GM21786 (cell line): ENCODE measurements around the gene SDHAF1.
"Not testable (repeated sequence)": the region's sequence is repeated elsewhere in the genome, so short reads cannot be mapped to it uniquely, and the experiment has no call there.

Experiments used
- ATAC-seq: cut with Tn5 transposase; IDR thresholded peaks from one replicate; pipeline ENCODE4 v1.9.1; 2021; ENCODE audit not compliant: unreplicated experiment

Gene SDHAF1

GRCh38 chr19:36014012-36014924 lies 19.3 kb downstream of the SDHAF1 start, which contains the start of gene ALKBH6:
TSS of gene ALKBH6 (minus strand) at chr19:36014213. CDS start at chr19:36013397, 816 bp downstream.
- ATAC-seq, result peak; percentile 96

- ATAC-seq, result no peak
Measured at GRCh38 chr19:36019061-36019670, 24.2 kb downstream of the SDHAF1 start.

GRCh38 chr19:36023432-36023831 lies 28.4 kb downstream of the SDHAF1 start:
- ATAC-seq, result no peak

GRCh38 chr19:36025541-36025940 lies 30.6 kb downstream of the SDHAF1 start:
- no peak for ATAC-seq

- ATAC-seq, result no peak
Measured at GRCh38 chr19:36026091-36026876, 31.3 kb downstream of the SDHAF1 start.

GRCh38 chr19:36027696-36028095 lies 32.7 kb downstream of the SDHAF1 start:
- ATAC-seq, result no peak

GRCh38 chr19:36028313-36029041 lies 33.5 kb downstream of the SDHAF1 start:
- no peak for ATAC-seq

GRCh38 chr19:36030264-36031148 lies 35.5 kb downstream of the SDHAF1 start:
- no peak for ATAC-seq

GRCh38 chr19:36031308-36031707 lies 36.3 kb downstream of the SDHAF1 start:
- ATAC-seq, result no peak

GRCh38 chr19:36032251-36033104 lies 37.5 kb downstream of the SDHAF1 start, which contains the start of gene CLIP3:
TSS of gene CLIP3 (minus strand) at chr19:36032873. CDS start at chr19:36032357, 516 bp downstream.
- no peak for ATAC-seq

- no peak for ATAC-seq
Measured at GRCh38 chr19:36040495-36040894, 45.5 kb downstream of the SDHAF1 start.

- ATAC-seq, result not testable (repeated sequence)
Measured at GRCh38 chr19:36041092-36041491, 46.1 kb downstream of the SDHAF1 start.

GRCh38 chr19:36041831-36042230 lies 46.8 kb downstream of the SDHAF1 start:
- ATAC-seq, result no peak

GRCh38 chr19:36043952-36044351 lies 49.0 kb downstream of the SDHAF1 start:
- no peak for ATAC-seq
